ENCODE measurements around the gene SFMBT2.

- TF ChIP-seq CTCF (IDR thresholded peaks at IDR 0.05) (no peak), POLR2A (IDR thresholded peaks at IDR 0.05) (no peak)
Measured at GRCh38 chr10:7111089-7111488, 299.7 kb downstream of the SFMBT2 start.
